Endodermal cell (in vitro differentiated cells): Measurements from ENCODE around the gene DENND1A. TPM values are rescaled to one million over a fixed set of nuclear protein-coding genes. Genes with fewer than 3 reads are reported as not detected.

Experiments
- DNase-seq: peaks from one replicate; pipeline ENCODE4 v3.0.0-alpha.2; 2017
- H3K27ac ChIP-seq: 2 replicates; pipeline ENCODE4 v1.5.1; 2013; ENCODE audit warnings: mild to moderate bottlenecking, low read depth, low read length, moderate library complexity
- H3K27me3 ChIP-seq: 2 replicates; pipeline ENCODE4 v1.6.1; 2013; ENCODE audit warnings: mild to moderate bottlenecking, low read length, moderate library complexity; ENCODE audit not compliant: insufficient read depth, control insufficient read depth, poor library complexity, severe bottlenecking
- H3K36me3 ChIP-seq: 2 replicates; pipeline ENCODE4 v1.7.0; 2013; ENCODE audit warnings: mild to moderate bottlenecking, low read length, moderate library complexity; ENCODE audit not compliant: control insufficient read depth, insufficient read depth
- H3K4me1 ChIP-seq: one replicate; pipeline ENCODE4 v1.7.0; 2013; ENCODE audit warnings: low read length; ENCODE audit not compliant: control insufficient read depth, insufficient read depth
- H3K4me3 ChIP-seq: 2 replicates; pipeline ENCODE4 v1.5.1; 2013; ENCODE audit warnings: mild to moderate bottlenecking, low read length, moderate library complexity
- H3K9ac ChIP-seq: 2 replicates; pipeline ENCODE4 v1.6.1; 2013; ENCODE audit warnings: mild to moderate bottlenecking, low read length, moderate library complexity; ENCODE audit not compliant: poor library complexity, severe bottlenecking; ENCODE audit errors: extremely low read depth
- H3K9me3 ChIP-seq: 2 replicates; pipeline ENCODE4 v1.6.1; 2013; ENCODE audit warnings: mild to moderate bottlenecking, low read length, moderate library complexity; ENCODE audit not compliant: control insufficient read depth
- H3K27ac Mint-ChIP-seq: 2 replicates; pipeline ENCODE4 v1.8.0; 2020; ENCODE audit warnings: mixed read lengths
- H3K27me3 Mint-ChIP-seq: 2 replicates; pipeline ENCODE4 v1.8.0; 2021; ENCODE audit warnings: mild to moderate bottlenecking, mixed read lengths; ENCODE audit not compliant: insufficient read depth
- H3K36me3 Mint-ChIP-seq: 2 replicates; pipeline ENCODE4 v1.8.0; 2020; ENCODE audit warnings: low read depth, mixed read lengths
- H3K4me1 Mint-ChIP-seq: 2 replicates; pipeline ENCODE4 v1.8.0; 2020; ENCODE audit warnings: mixed read lengths
- H3K4me3 Mint-ChIP-seq: 2 replicates; pipeline ENCODE4 v1.8.0; 2020; ENCODE audit warnings: mild to moderate bottlenecking, moderate library complexity, mixed read lengths
- H3K9me3 Mint-ChIP-seq: 2 replicates; pipeline ENCODE4 v1.8.0; 2020; ENCODE audit warnings: mild to moderate bottlenecking, mixed read lengths
- CTCF ChIP-seq: fragments of 200-600 bp; sonication (generic); conservative IDR thresholded peaks from 2 replicates; pipeline ENCODE4 v1.5.0; 2021; ENCODE audit warnings: antibody characterized with exemption, mild to moderate bottlenecking
- WGBS, 2 experiments: methylation state at CpG; one replicate each; pipeline versions ENCODE4 v1.1.5 to v1.1.7; 2013; ENCODE audit warnings: missing lambda C conversion rate in 2 of 2, mixed read lengths in 1 of 2; ENCODE audit not compliant: insufficient coverage in 1 of 2, insufficient read length in 1 of 2; 5-methylcytosine and 5-hydroxymethylcytosine counted together
- total RNA-seq, 2 donors: library from RNA; stranded (reverse); fragmentation: NEBNext Ultra II Directional in 1 of 2; extraction: Animal tissue kit (Norgen Biotek cat#: 25700) in 1 of 2; gene quantifications; 2 replicates in 1 of 2; 3 replicates in 1 of 2; pipeline ENCODE4 v1.2.1, GENCODE V29; 2021

Gene DENND1A
- total RNA-seq, 2 donors from 2014 or later = 29.5 to 38.4 TPM

GRCh38 chr9:123948286-123948685, 18.4 kb upstream of the DENND1A start:
- Mint-ChIP-seq H3K9me3 (no peaks in the 10 kb centered on the region), H3K4me1 (peaks cover 1% of the 10 kb centered on the region), H3K36me3 (no peaks in the 10 kb centered on the region), H3K4me3 (no peak overlapping the region), H3K27ac (no peak overlapping the region), H3K27me3 (peaks cover 12% of the 10 kb centered on the region)
- no peak for DNase-seq
- Histone ChIP-seq H3K9ac (no peak overlapping the region), H3K36me3 (no peaks in the 10 kb centered on the region), H3K27me3 (no peaks in the 10 kb centered on the region), H3K9me3 (no peaks in the 10 kb centered on the region), H3K27ac (no peak overlapping the region), H3K4me3 (no peak overlapping the region), H3K4me1 (no peaks in the 10 kb centered on the region)
- WGBS, 2 experiments = 71 to 80% methylated on average over 2 to 3 of the region's 3 CpGs
- no peak for TF ChIP-seq CTCF

GRCh38 chr9:123947326-123947725, 17.4 kb upstream of the DENND1A start:
- no peak overlapping the region for H3K4me3 Mint-ChIP-seq

GRCh38 chr9:123946101-123946821, 16.3 kb upstream of the DENND1A start:
- H3K4me1 Mint-ChIP-seq = peaks cover 1% of the 10 kb centered on the region

More at GRCh38 chr9:123947326-123947725, 17.4 kb upstream of the DENND1A start:
- no peaks in the 10 kb centered on the region for H3K36me3 Mint-ChIP-seq
- no peaks in the 10 kb centered on the region for H3K9me3 Mint-ChIP-seq
- peaks cover 1% of the 10 kb centered on the region for H3K4me1 Mint-ChIP-seq
- DNase-seq = no peak
- 97 to 100% methylated on average over 1 to 2 of the region's 2 CpGs for WGBS, 2 experiments
- H3K27me3 Mint-ChIP-seq = peaks cover 8% of the 10 kb centered on the region
- Histone ChIP-seq H3K36me3 (no peaks in the 10 kb centered on the region), H3K27me3 (no peaks in the 10 kb centered on the region), H3K4me3 (no peak overlapping the region), H3K4me1 (no peaks in the 10 kb centered on the region), H3K27ac (no peak overlapping the region), H3K9ac (no peak overlapping the region), H3K9me3 (no peaks in the 10 kb centered on the region)
- no peak for TF ChIP-seq CTCF
- no peak overlapping the region for H3K27ac Mint-ChIP-seq

More at GRCh38 chr9:123946101-123946821, 16.3 kb upstream of the DENND1A start:
- H3K9me3 ChIP-seq = no peaks in the 10 kb centered on the region
- H3K27me3 ChIP-seq = no peaks in the 10 kb centered on the region
- H3K4me1 ChIP-seq = no peaks in the 10 kb centered on the region
- TF ChIP-seq CTCF = no peak
- H3K27ac Mint-ChIP-seq = no peak overlapping the region
- no peaks in the 10 kb centered on the region for H3K36me3 ChIP-seq
- DNase-seq = no peak
- no peak overlapping the region for H3K27ac ChIP-seq
- H3K9me3 Mint-ChIP-seq = no peaks in the 10 kb centered on the region
- H3K36me3 Mint-ChIP-seq = no peaks in the 10 kb centered on the region
- no peak overlapping the region for H3K9ac ChIP-seq
- 86 to 96% methylated on average over 5 to 8 of the region's 8 CpGs for WGBS, 2 experiments
- H3K27me3 Mint-ChIP-seq = peaks cover 6% of the 10 kb centered on the region
- H3K4me3 ChIP-seq = no peak overlapping the region
- H3K4me3 Mint-ChIP-seq = no peak overlapping the region
